ENCODE data around the gene ARHGAP25. TPM values are rescaled to one million over a fixed set of nuclear protein-coding genes. Genes with fewer than 3 reads are reported as not detected.

ARHGAP25 gene
- polyA plus RNA-seq, 1 donor (not counting 4 experiments of a cell fraction or from before 2014, with no cell fraction given), result 25.3 TPM

DNA sequence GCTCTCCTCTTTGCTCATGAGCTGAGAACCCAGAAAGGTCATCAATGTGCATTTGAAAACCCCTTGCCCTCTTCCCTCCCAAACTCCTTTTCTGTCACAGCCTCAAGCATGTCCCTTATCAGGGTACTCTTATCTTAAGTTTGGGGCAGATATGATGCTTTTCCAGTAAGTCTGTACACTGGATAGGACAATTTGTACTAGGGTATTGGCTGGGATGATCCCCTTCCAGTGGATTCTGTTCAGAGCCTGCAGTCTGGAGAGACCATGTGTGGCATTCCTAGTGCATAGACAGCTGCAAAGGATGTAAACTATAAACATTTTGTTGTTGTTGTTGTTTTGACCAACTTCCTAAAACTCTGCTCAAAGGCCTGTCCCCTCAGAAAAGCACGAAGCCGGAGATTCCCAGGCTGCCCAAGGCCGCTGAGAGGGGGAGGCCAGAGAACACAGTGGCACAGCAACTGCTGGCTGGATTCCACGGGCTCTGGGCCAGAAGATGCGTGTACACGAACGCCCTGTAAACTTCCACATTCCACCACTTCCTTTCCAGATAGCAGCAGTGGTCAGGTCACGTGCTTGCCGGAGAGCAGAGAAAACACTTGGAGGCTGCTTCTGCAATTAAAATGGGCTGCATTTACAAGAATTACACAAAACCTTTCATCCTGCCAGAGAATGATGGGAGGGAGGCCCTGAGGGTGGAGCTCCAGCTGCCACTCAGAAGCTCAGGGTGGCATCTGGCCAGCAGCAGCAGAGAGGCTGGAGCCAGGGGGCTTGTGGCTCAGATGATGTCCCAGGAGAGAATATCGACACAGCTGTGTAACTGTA lies 94.5 kb downstream of the ARHGAP25 start:
- DNase-seq (ENCODE audit: low read depth, low spot score), result peak; percentile 45
- peak overlapping the region; percentile 2 for H3K27ac ChIP-seq (ENCODE audit: control insufficient read depth, insufficient read depth, low read length)
- no peaks in the 10 kb centered on the region for H3K9me3 ChIP-seq (ENCODE audit: control insufficient read depth, low read depth, low read length)
- dilution Hi-C loops (cut with MboI; ENCODE audit: extremely low pct_ligation_motif_present, low sequenced_read_pairs), result no loop called here
- peak overlapping the region; percentile 57 for H3K4me2 ChIP-seq (ENCODE audit: control insufficient read depth, extremely low read depth, insufficient read depth, low read depth, low read length)
- peaks cover 38% of the 10 kb centered on the region for H3K4me1 ChIP-seq (ENCODE audit: control insufficient read depth, extremely low read depth, insufficient read depth, low read length)
- no peak overlapping the region for H2AFZ ChIP-seq (ENCODE audit: control insufficient read depth, low read length)
- TF ChIP-seq, protein P1, sequence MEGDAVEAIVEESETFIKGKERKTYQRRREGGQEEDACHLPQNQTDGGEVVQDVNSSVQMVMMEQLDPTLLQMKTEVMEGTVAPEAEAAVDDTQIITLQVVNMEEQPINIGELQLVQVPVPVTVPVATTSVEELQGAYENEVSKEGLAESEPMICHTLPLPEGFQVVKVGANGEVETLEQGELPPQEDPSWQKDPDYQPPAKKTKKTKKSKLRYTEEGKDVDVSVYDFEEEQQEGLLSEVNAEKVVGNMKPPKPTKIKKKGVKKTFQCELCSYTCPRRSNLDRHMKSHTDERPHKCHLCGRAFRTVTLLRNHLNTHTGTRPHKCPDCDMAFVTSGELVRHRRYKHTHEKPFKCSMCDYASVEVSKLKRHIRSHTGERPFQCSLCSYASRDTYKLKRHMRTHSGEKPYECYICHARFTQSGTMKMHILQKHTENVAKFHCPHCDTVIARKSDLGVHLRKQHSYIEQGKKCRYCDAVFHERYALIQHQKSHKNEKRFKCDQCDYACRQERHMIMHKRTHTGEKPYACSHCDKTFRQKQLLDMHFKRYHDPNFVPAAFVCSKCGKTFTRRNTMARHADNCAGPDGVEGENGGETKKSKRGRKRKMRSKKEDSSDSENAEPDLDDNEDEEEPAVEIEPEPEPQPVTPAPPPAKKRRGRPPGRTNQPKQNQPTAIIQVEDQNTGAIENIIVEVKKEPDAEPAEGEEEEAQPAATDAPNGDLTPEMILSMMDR (optimal IDR thresholded peaks at IDR 0.05 in 1 of 3, IDR thresholded peaks at IDR 0.05 in 1 of 3, conservative IDR thresholded peaks at IDR 0.05 in 1 of 3; ENCODE audit: extremely low read depth in 1 of 3, insufficient read depth in 2 of 3, low read length in 3 of 3), result no peak
- no peak for TF ChIP-seq EZH2 (IDR thresholded peaks at IDR 0.05; ENCODE audit: low read length)
- H4K20me1 ChIP-seq (ENCODE audit: control insufficient read depth, extremely low read depth, insufficient read depth, low read length), result no peaks in the 10 kb centered on the region
- FAIRE-seq, result peak; percentile 75
- peaks cover 2% of the 10 kb centered on the region for H3K9me1 ChIP-seq (ENCODE audit: control insufficient read depth, extremely low read depth, insufficient read depth, low read length)
- peak overlapping the region in 1 of 3 experiments; percentile 14 for H3K4me3 ChIP-seq (ENCODE audit: control insufficient read depth in 2 of 3, extremely low read depth in 1 of 3, insufficient read depth in 2 of 3, low read depth in 1 of 3, low read length in 3 of 3)
- no peaks in the 10 kb centered on the region for H3K79me2 ChIP-seq (ENCODE audit: control insufficient read depth, insufficient read depth, low read length)
- peaks cover 0 to 8% of the 10 kb centered on the region in 2 experiments for H3K36me3 ChIP-seq (ENCODE audit: control insufficient read depth in 2 of 2, extremely low read depth in 1 of 2, insufficient read depth in 2 of 2, low read length in 2 of 2)
- H3K27me3 ChIP-seq (ENCODE audit: control insufficient read depth, extremely low read depth, insufficient read depth, low read length), result no peaks in the 10 kb centered on the region
- H3K9ac ChIP-seq (ENCODE audit: control insufficient read depth, extremely low read depth, insufficient read depth, low read length), result no peak overlapping the region

DNA sequence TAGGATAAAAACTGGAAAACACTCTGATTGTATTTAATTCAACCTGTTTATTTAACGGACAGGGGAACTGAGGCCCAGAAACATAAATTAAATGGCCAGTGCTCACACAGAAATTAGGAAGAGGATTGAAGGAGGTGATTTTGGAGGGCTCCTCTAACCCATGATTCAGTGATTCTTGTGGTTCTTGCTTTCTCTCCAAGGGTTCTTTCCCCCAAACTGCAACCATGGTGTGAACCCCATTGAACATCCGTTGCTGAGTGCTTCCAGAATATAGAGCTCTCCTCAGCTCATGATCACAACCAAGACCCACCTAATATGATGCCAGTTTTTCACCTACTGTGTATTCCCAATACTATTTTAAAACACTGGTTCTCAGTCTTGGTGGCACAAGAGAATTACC lies 95.1 kb downstream of the ARHGAP25 start:
- no peak overlapping the region for H2AFZ ChIP-seq (ENCODE audit: control insufficient read depth, low read length)

More for the DNA sequence above, 95.1 kb downstream of the ARHGAP25 start:
- TF ChIP-seq, protein P1 (optimal IDR thresholded peaks at IDR 0.05 in 1 of 3, IDR thresholded peaks at IDR 0.05 in 1 of 3, conservative IDR thresholded peaks at IDR 0.05 in 1 of 3; ENCODE audit: extremely low read depth in 1 of 3, insufficient read depth in 2 of 3, low read length in 3 of 3), result no peak
- Histone ChIP-seq H3K79me2 (ENCODE audit: control insufficient read depth, insufficient read depth, low read length) (no peaks in the 10 kb centered on the region), H3K36me3 (ENCODE audit: control insufficient read depth in 2 of 2, extremely low read depth in 1 of 2, insufficient read depth in 2 of 2, low read length in 2 of 2) (peaks cover 0 to 8% of the 10 kb centered on the region in 2 experiments), H3K27ac (ENCODE audit: control insufficient read depth, insufficient read depth, low read length) (peak overlapping the region; percentile 2), H3K4me3 (ENCODE audit: control insufficient read depth in 2 of 3, extremely low read depth in 1 of 3, insufficient read depth in 2 of 3, low read depth in 1 of 3, low read length in 3 of 3) (peak overlapping the region in 1 of 3 experiments; percentile 14), H3K9me3 (ENCODE audit: control insufficient read depth, low read depth, low read length) (no peaks in the 10 kb centered on the region), H3K9ac (ENCODE audit: control insufficient read depth, extremely low read depth, insufficient read depth, low read length) (no peak overlapping the region), H3K9me1 (ENCODE audit: control insufficient read depth, extremely low read depth, insufficient read depth, low read length) (peaks cover 2% of the 10 kb centered on the region), H3K4me1 (ENCODE audit: control insufficient read depth, extremely low read depth, insufficient read depth, low read length) (peaks cover 31% of the 10 kb centered on the region), H3K4me2 (ENCODE audit: control insufficient read depth, extremely low read depth, insufficient read depth, low read depth, low read length) (peak overlapping the region; percentile 57), H4K20me1 (ENCODE audit: control insufficient read depth, extremely low read depth, insufficient read depth, low read length) (no peaks in the 10 kb centered on the region), H3K27me3 (ENCODE audit: control insufficient read depth, extremely low read depth, insufficient read depth, low read length) (no peaks in the 10 kb centered on the region)
- dilution Hi-C loops (cut with MboI; ENCODE audit: extremely low pct_ligation_motif_present, low sequenced_read_pairs), result no loop called here
- DNase-seq (ENCODE audit: low read depth, low spot score) (no peak), FAIRE-seq (no peak)

Data from keratinocyte (primary cell).